HG03575 (cell line): ENCODE results near the gene ZNF484.
"Not testable (repeated sequence)": the region's sequence is repeated elsewhere in the genome, so short reads cannot be mapped to it uniquely, and the experiment has no call there.

Source experiments
- ATAC-seq: cut with Tn5 transposase; IDR thresholded peaks from one replicate; pipeline ENCODE4 v1.9.1; 2021; ENCODE audit not compliant: unreplicated experiment, insufficient number of reproducible peaks, low FRiP score; ENCODE audit errors: extremely low read depth

The ZNF484 gene

GRCh38 chr9:92804727-92805126 lies 73.1 kb downstream of the ZNF484 start:
- no peak for ATAC-seq

- no peak for ATAC-seq
Observed at GRCh38 chr9:92798358-92798757, 79.5 kb downstream of the ZNF484 start.

- not testable (repeated sequence) for ATAC-seq
Observed at GRCh38 chr9:92796337-92796804, 81.5 kb downstream of the ZNF484 start.

GRCh38 chr9:92795598-92796336 lies 82.1 kb downstream of the ZNF484 start:
- ATAC-seq: no peak
